HG02943 (cell line): ENCODE data around the gene ELF5.

Experiments used
- ATAC-seq: cut with Tn5 transposase; IDR thresholded peaks from one replicate; pipeline ENCODE4 v1.9.1; 2021; ENCODE audit warnings: mild to moderate bottlenecking, low read depth, moderate library complexity; ENCODE audit not compliant: unreplicated experiment

The ELF5 gene

GRCh38 chr11:34459507-34460162 lies 54.0 kb downstream of the ELF5 start:
- ATAC-seq, result no peak

GRCh38 chr11:34458525-34458924 lies 55.1 kb downstream of the ELF5 start:
- no peak for ATAC-seq

GRCh38 chr11:34457607-34458006 lies 56.0 kb downstream of the ELF5 start:
- no peak for ATAC-seq

- ATAC-seq, result no peak
These were observed 59.1 kb downstream of the ELF5 start for GRCh38 chr11:34454308-34455032.

GRCh38 chr11:34451053-34451452 lies 62.5 kb downstream of the ELF5 start:
- no peak for ATAC-seq

GRCh38 chr11:34449013-34449412 lies 64.6 kb downstream of the ELF5 start:
- ATAC-seq, result no peak

GRCh38 chr11:34448223-34448994 lies 65.2 kb downstream of the ELF5 start:
- ATAC-seq, result no peak

GRCh38 chr11:34447044-34447443 lies 66.5 kb downstream of the ELF5 start:
- ATAC-seq, result no peak

- ATAC-seq, result no peak
These were observed 67.2 kb downstream of the ELF5 start for GRCh38 chr11:34446386-34446785.

GRCh38 chr11:34445956-34446355 lies 67.6 kb downstream of the ELF5 start:
- no peak for ATAC-seq

GRCh38 chr11:34444428-34444827 lies 69.2 kb downstream of the ELF5 start:
- no peak for ATAC-seq

- ATAC-seq, result no peak
These were observed 70.5 kb downstream of the ELF5 start for GRCh38 chr11:34443136-34443535.

- no peak for ATAC-seq
These were observed 71.8 kb downstream of the ELF5 start for GRCh38 chr11:34441814-34442213.

GRCh38 chr11:34439610-34440198 lies 73.9 kb downstream of the ELF5 start:
- ATAC-seq, result no peak

GRCh38 chr11:34438529-34439507 lies 74.8 kb downstream of the ELF5 start, which contains the start of gene CAT:
TSS of gene CAT (plus strand) at chr11:34438934. CDS start at chr11:34439014, 80 bp downstream.
- ATAC-seq, result peak; percentile 96

GRCh38 chr11:34437224-34438125 lies 76.1 kb downstream of the ELF5 start:
- no peak for ATAC-seq

GRCh38 chr11:34433899-34434298 lies 79.7 kb downstream of the ELF5 start:
- ATAC-seq, result no peak

- no peak for ATAC-seq
These were observed 80.8 kb downstream of the ELF5 start for GRCh38 chr11:34432822-34433221.

- ATAC-seq, result no peak
These were observed 81.6 kb downstream of the ELF5 start for GRCh38 chr11:34431979-34432378.
